HG02852 (cell line): ENCODE measurements around the gene DMD.
"Not testable (repeated sequence)": the region's sequence is repeated elsewhere in the genome, so short reads cannot be mapped to it uniquely, and the experiment has no call there.

Source experiments
- ATAC-seq: cut with Tn5 transposase; IDR thresholded peaks from one replicate; pipeline ENCODE4 v1.9.1; 2021; ENCODE audit warnings: mild to moderate bottlenecking, moderate library complexity; ENCODE audit not compliant: unreplicated experiment

The DMD gene

DNA sequence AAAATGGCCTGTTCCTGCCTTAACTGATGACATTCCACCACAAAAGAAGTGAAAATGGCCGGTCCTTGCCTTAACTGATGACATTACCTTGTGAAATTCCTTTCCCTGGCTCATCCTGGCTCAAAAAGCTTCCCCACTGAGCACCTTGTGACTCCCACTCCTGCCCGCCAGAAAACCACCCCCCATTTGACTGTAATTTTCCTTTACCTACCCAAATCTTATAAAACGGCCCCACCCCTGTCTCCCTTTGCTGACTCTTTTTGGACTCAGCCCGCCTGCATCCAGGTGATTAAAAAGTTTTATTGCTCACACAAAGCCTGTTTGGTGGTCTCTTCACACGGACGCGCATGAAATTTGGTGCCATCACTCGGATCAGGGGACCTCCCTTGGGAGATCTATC is 1833.5 kb downstream of the DMD start:
- not testable (repeated sequence) for ATAC-seq

DNA sequence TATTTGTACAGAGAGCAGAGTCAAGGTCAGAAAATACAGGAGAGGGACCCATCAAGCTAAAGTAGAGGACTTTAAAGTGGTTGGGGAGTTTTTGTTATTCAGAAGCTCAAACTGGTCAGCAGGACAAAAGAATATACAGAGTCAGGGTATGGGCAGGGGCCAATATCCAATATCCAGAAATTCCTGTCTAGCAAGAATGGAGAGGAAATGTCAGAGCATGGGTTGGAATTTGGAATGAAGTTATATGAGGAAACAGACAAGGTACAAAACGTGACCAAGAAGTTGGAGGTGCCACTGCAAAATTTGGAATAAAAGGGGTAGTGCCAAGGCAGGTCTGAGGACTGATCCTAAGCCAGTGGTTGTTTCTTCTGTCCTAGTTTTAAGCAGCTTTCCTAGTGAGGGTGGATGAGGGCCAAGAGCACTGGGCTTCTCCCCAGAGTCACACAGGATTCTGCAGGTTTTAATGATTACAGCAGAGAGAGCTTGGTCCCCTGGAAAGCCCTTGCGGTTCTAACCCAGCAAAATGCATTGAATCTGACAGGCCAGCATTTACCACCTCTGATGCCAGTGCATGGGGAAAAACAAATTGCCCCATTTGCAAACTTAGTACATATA is 1834.8 kb downstream of the DMD start:
- no peak for ATAC-seq

DNA sequence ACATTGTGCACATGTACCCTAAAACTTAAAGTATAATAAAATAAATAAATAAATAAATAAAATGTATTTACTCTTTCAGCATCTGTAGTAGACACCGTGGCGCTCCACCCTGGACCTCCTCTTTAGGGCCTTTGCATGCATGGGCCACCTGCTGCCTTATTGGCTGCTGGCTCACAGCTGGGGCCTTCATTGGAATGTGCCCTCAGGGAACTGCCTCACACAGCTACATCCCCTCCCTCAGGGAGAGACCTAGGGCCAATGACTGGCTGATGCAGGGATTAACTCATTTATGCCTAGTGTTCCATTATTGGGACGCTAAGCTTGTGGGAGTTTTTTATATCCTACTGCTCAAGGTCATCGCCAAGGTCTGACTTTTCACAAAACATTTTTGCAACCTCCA is 1836.6 kb downstream of the DMD start:
- ATAC-seq: no peak

DNA sequence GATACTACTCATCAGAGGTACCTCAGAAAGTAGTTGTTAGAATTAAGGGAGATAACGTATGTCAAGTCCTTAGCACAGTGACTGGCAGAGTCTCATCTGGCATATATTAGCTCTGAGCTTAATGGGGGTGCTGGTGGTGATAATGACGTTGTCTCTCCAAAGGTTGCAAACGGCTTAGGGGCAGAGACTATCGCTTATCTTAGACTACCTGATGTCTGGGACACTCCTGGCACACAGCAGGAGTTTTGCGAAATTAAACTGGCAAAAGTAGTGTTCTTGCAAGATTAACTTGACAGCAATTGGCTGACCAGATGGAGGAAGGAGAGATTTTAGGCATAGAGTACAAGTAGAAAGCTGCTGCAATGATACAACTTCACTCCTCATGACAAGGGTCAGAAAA is 1839.4 kb downstream of the DMD start:
- no peak for ATAC-seq

DNA sequence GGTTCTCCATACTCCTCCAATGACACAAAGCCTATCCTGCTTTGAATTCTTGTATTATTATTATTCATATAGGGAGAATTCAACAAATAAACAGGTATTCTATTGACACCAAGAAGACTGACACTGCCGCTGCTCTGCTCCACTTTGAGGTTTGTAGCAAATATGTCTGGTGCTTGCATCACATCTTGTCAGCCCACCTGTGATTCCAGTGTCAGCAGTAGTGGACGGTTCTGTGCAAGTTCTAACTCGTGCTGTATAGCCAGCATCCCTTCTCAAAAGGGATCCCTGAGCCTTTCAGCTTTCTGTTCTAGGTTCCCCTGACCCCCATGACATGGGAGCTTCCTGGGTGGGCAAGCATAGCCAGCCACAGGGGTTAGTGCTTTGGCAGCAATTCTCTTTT is 1843.5 kb downstream of the DMD start:
- ATAC-seq: no peak

DNA sequence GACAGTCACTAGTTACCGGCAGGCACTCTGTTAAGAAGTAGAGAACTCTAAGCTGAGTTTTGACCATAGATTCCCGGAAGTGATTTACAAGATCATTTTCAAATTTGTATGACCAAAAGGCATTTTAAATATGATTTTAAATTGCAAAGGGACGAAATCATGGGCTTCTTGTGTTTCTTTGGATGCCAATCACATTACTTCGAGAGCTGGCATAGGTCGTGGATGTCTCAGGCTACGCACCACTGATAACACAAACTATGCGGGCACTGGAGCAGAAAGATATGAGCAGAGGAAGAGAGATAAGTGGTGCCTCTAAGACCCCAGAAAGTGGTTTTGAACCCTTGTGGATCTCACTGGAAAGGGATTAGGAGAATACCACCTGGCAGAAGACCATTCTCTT is 1845.3 kb downstream of the DMD start:
- ATAC-seq: no peak

DNA sequence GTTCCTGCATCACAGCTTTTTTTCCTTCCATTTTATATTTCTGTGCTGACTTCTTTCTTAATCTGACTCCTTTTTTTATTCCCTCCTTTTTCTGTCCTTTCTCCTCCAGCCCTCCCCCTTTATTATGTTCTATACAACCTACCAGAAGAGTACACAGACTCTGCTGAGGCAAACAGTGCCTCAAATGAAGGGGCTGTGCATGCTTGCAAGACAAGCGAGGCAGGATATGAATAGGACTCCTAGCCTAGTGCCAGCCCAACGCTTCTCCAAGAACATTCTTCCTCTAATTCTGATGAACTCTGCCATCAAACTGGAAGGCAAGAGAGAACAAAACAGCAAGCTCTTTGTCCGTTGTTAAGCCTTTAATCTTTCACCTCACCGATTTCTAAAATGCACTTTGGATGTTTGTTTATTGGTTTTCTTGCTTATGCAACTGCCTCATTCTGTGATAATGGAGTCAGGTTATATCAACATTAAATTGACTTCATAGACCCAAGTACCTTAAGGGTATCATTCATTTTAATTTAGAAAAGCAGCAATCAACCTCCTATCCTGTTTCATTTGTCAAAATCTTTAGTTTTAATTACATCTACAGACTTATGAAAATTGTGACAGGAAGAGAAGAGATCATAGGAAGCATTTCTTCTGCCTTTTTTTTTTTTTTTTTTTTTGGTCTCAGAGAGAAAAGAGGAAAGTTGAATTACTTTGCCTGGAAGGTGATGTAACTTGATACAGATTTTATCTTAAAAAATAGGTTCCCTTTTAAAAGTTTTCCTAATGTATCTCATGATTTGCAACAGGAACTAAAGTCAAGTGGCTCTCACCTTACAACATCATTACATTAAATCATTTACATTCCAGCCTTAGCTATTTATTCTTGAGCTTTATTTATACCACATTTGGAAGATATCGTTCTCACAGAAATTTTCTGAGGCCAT is 1854.8 kb downstream of the DMD start:
- ATAC-seq: no peak

DNA sequence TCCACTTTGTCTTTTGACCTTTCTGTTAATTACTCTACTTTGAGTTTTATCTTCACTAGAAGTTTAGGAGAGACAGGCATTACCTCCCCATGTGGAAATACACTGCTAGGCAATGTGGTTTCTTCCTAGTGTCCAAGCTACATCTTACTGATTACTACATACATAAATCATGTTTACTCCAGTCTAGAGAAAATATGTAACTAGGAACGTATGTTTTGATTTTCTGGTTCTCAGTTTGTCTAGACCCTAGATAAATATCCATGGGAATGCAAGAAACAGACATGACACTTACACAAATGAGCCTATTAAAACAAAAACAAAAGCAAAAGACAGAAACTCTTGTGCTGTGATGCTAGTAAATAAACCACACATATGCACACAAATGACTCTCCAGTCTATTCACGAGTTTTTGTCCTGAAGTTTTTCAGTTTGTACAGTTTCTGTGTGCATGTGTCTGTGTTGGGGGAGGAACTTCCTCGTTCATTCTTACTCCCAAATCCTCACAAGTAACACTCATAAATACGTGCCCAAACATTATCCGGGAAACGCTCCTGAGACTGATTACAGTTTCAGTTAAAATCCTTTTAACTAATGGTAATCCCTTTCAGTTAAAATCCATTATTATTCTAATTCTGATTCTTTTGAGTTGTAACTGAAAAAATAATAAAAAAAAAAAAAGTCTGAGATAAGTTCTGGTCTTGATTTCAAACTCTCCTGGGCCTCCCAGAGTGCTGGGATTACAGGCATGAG is 1856.0 kb downstream of the DMD start:
- ATAC-seq: no peak

DNA sequence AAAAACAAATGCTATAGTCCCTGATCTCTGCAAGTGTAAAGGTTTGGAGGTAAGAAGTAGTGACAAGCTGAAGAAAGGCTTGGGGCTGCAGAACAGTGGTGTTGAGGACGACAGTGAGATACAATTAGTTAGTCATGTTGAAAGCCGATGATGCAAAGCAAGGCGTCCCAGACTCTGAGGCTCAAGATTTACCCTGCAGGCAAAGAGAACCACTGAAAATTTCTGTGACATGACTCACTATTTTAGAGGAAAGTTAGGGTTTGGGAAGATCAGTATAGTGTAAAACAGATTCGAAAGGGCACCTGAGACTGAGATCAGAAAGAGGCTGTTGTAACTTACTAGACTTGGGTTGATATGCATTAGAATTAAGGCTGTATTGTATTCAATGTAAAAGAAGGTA is 1858.3 kb downstream of the DMD start:
- no peak for ATAC-seq

DNA sequence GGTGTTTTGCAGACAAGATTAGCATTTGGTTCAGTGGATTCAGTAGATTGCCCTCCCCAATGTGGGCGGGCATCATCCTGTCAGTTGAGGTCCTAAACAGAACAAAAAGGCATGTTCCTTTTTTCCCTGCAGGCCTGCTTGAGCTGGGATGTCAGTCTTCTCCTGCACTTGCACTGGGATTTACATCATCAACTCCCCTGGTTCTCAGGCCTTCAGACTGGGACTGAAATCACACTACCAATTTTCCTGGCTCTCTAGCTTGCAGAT is 1860.6 kb downstream of the DMD start:
- no peak for ATAC-seq

DNA sequence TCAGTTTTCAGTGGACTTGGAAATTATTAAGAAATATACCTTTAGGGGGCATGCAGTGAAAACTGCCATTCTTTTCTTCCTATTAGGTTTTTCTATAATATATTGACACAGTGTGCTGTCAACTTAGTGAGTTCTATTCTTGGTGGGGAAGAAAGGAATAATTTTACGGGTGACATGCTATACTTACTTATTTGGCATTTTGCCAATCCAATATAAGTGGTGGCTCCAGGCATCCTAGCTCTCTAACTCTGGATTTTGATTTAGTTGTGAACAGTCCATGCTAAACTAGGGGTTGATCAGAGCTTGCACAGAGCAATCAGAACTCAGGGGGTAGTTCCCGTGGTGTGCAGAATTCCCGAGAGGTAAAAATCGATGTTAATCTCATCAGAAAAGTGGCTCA is 1861.8 kb downstream of the DMD start:
- ATAC-seq: no peak

DNA sequence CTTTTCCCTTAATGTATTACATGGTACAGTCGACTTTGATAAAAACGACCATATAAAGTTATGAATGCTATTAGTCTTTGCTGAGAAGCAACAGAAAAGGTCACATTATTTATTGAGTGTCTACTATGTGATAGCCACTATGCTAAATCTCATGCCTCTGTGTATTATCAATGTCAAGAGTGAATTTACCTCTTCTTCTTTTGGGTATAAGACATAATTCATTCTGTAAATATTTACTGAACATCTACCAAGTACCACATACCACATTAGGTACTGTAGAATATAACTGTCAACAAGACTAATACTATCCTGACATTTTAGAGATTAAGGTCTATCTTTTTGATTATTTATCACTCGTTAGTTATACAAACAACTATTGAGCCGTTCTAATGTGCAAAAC is 1870.8 kb downstream of the DMD start:
- no peak for ATAC-seq

DNA sequence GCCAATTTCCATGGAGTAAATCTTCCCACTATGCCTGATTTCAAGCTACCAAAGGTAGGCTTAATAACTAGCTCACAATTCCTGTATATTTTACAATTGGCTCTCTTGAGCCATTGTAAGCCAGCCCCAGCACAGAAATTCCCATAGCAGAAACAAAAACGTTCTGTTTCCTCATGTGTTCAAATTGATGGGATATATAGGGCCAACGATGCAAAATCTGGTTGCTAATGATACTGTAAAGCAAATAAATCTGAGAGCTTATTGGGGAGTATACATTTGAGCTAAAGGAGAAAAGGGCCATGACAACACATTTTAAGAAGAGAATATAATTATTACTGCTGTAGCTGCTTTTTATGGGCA is 1872.4 kb downstream of the DMD start:
- no peak for ATAC-seq

DNA sequence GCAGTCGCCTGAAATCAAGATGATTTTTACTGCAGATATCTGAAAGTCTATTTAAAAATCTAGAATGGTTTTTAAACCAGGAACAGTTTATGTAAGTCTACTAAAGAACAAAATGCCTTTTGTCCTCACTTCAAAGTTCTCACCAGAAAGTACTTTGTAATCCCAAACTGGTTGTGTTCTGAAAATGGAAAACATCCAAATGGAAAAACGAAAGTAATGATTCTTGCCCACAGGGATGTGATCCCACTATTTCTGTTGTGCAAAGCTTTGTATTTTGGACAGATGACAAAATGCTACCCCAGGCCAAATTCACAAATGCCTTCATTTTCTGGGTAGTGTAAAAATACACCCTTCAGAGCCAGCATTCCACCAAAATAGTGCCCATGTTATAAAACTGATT is 1874.0 kb downstream of the DMD start:
- no peak for ATAC-seq

DNA sequence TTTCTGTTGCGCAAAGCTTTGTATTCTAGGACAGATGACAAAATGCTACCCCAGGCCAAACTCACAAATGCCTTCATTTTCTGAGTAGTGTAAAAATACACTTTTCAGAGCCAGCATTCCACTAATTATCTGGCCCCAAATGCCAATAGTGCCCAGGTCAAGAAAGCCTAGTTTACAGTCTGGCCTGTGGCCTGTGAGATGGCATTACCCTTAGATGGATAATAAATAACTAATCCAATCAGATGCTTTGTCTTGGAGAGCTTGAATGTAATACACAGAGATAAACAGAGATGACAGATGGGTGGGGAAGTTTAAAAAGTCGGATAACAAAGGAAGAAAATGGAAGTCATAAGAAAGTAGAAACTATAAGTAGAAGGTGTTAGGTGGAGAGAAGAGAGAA is 1874.9 kb downstream of the DMD start:
- ATAC-seq: no peak

DNA sequence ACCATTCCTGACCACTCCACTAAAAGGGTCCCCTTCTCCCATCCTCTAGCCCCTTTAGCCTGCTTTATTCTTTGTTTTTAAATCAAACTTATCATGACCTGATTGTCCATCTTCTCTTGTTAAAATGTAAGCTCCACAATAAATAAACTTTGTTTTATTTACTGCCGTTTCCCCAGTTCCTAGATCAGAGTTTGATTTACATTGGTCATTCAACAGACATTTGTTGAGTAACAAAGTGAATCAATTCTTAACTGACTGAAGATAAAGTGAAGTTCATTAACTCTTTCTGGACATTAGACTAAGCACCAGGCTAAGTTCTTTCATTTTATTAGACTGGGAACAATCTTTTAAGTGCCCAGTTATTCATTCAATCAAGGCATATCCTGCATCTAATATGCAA is 1876.4 kb downstream of the DMD start:
- ATAC-seq: no peak

DNA sequence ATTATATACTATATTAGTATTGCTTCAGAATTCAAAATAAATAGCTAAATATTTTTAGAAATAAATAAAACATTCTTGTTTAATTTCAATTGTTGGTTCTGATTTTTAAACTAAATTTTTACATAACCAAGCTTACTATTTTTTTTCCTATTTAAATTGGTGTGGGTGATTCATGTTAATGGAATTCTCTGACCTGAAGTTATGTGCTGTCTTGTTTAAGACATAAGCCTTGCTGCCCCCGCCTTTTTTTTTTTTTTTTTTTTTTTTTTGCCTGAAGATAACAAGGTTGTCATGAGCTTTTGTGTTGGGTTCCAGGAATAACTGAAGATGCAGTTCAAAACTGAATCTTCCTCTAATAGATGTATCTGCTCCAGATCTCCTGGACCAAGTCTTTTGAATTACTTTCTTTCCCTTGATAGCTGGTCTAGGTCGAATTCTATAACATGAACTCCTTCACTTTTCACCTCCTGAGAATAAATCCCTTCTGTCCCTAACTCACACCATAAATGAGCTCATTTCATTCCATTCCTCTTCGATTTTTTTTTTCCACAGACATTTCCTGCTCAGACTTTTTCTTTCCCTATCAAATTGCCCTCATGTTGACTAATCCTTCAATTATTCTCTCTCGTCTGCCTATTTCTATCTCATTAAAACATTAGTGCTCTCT is 1878.1 kb downstream of the DMD start:
- no peak for ATAC-seq

DNA sequence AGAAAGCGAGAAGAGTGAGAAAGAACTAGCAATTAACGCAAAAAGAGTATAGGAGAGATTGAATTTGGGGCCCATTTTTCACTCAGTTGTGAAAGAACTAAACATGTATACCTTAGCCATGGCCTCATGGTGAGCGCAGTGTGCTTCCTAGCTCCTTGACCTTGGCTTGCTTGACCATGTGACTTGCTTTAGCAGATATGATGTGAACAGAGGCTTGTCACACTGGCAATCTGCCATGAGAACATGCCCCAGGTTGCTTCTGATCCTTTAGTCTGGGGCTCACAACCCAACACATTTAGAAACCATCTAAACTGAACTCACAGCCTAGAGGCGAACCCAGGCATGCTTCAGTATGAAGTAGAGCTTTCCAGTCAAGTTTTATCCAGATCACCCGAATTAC is 1879.4 kb downstream of the DMD start:
- ATAC-seq: no peak

DNA sequence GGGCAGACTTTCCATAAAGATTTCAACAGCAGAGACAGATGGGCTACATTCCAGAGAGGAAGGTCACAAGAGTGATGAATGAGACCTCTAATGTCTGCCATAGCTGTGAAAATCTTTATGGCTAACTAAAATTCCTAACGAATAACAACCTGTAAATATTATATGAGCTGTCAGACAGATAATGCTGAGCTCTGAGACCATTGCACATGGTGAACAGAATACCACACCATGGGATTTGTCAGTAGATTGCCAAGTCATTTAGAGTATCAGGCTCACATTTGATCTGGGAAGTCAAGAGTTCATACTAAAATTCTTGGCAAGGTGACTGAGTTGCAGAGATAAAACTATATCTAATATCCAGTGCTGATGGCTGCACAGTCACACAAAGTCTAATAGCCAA is 1880.3 kb downstream of the DMD start:
- no peak for ATAC-seq

DNA sequence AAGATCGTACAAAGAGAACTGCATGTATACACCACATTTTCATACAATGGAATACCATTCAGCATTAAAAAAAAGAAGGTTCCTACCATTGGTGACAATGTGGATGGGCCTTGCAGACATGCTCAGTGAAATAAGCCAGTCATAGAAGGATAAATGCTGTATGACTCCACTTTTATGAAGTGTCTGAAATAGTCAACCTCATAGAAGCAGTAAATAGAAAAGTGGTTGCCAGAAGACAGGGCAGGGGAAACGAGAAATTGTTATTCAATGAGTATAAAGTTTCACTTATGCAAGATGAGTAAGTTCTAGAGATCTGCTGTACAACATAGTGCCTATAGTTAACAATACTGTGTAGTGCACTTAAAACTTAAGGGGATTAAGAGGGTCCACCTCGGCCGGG is 1882.1 kb downstream of the DMD start:
- peak; percentile 52 for ATAC-seq

DNA sequence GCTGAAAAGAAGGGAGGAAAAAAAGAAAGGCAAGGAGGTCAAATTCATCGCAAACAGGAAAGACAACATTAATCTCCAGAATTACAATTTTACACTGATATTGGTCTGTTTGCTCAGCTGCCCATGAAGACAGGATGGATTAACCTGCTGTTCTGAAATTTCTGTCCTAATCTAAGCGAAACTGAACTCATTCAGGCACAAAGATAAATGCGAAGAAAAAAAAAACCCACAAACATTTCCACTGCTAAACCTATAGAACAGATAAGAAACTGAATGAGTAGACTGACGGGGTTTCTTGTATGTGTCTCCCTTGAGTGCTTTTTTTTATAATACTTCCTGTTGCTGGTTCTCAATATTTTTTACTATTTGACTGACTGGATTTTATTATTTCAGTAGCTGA is 1887.7 kb downstream of the DMD start:
- ATAC-seq: peak; percentile 95

DNA sequence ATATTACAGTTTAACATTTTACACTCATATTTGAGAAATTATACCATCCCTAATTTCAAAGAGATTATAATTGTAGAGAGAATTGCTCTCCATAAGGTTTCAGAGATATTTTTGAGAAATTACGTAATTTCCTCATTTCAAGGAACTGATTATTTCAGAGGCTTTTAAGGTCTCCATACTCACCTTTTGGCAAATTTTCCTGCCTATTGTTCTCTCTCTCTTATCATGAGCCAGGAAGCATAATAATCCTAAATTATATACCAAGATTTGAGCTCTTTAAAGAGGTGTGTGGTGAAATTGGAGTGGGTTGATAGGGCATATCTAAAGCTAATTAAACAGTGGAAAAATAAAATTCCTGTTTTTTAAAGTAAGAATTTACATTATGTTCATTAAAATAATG is 1890.6 kb downstream of the DMD start:
- ATAC-seq: no peak
